Liver (tissue), 3 donors: ENCODE data around the gene ANKRD23.

Source experiments
- HNF4A ChIP-seq, 2 donors: conservative IDR thresholded peaks; 2 replicates each; pipeline ENCODE4 v1.6.1; 2016; ENCODE audit warnings: antibody characterized with exemption in 2 of 2, mild to moderate bottlenecking in 2 of 2
- HNF4G ChIP-seq: IDR thresholded peaks from 2 replicates; pipeline ENCODE4 v1.6.1; 2016; ENCODE audit warnings: antibody characterized with exemption
- SP1 ChIP-seq: IDR thresholded peaks from 2 replicates; pipeline ENCODE4 v1.6.1; 2018; ENCODE audit warnings: antibody characterized with exemption, mild to moderate bottlenecking
- TAF1 ChIP-seq: conservative IDR thresholded peaks from 2 replicates; pipeline ENCODE4 v1.6.1; 2016; ENCODE audit warnings: antibody characterized with exemption, mild to moderate bottlenecking
- YY1 ChIP-seq: IDR thresholded peaks from 2 replicates; pipeline ENCODE4 v1.6.1; 2016; ENCODE audit warnings: antibody characterized with exemption, mild to moderate bottlenecking
- TF ChIP-seq, protein P1 (sequence below): fragments of 150-350 bp; IDR thresholded peaks from 2 replicates; pipeline ENCODE4 v1.5.1; 2017; ENCODE audit warnings: improper control_type of control experiment, low read depth, low read length; ENCODE audit not compliant: missing input control
- TF ChIP-seq, protein P2 (sequence below): IDR thresholded peaks from 2 replicates; pipeline ENCODE4 v1.6.1; 2016; ENCODE audit warnings: antibody characterized with exemption
- TF ChIP-seq, protein P3 (sequence below): IDR thresholded peaks from 2 replicates; pipeline ENCODE4 v1.6.1; 2016; ENCODE audit warnings: antibody characterized with exemption, mild to moderate bottlenecking
- donor health status: healthy.
- donor health status: healthy.

DNA sequence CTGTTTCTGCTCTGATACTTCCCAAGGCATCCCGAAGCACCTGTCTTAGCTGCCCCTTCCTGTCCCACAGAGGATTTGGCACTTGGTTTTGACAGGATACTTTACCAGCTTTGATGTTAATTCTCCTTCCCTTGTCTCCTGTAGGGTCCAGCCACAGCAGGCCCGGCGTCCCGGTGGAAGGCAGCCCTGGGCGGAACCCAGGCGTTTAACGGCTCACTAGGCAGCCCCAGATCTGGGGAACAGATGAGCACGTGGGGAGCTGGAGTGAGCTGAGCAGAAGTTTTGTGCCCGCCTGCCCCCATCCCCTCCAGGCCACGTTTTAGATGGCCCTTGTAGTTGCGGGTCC, 11.4 kb downstream of the ANKRD23 start:
- TF ChIP-seq, protein P1, sequence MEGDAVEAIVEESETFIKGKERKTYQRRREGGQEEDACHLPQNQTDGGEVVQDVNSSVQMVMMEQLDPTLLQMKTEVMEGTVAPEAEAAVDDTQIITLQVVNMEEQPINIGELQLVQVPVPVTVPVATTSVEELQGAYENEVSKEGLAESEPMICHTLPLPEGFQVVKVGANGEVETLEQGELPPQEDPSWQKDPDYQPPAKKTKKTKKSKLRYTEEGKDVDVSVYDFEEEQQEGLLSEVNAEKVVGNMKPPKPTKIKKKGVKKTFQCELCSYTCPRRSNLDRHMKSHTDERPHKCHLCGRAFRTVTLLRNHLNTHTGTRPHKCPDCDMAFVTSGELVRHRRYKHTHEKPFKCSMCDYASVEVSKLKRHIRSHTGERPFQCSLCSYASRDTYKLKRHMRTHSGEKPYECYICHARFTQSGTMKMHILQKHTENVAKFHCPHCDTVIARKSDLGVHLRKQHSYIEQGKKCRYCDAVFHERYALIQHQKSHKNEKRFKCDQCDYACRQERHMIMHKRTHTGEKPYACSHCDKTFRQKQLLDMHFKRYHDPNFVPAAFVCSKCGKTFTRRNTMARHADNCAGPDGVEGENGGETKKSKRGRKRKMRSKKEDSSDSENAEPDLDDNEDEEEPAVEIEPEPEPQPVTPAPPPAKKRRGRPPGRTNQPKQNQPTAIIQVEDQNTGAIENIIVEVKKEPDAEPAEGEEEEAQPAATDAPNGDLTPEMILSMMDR = no peak
- TF ChIP-seq, protein P2, sequence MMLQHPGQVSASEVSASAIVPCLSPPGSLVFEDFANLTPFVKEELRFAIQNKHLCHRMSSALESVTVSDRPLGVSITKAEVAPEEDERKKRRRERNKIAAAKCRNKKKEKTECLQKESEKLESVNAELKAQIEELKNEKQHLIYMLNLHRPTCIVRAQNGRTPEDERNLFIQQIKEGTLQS = no peak
- TF ChIP-seq HNF4A (conservative IDR thresholded peaks at IDR 0.05) = no peak
- no peak for TF ChIP-seq SP1
- no peak for TF ChIP-seq HNF4G
- TF ChIP-seq, protein P3, sequence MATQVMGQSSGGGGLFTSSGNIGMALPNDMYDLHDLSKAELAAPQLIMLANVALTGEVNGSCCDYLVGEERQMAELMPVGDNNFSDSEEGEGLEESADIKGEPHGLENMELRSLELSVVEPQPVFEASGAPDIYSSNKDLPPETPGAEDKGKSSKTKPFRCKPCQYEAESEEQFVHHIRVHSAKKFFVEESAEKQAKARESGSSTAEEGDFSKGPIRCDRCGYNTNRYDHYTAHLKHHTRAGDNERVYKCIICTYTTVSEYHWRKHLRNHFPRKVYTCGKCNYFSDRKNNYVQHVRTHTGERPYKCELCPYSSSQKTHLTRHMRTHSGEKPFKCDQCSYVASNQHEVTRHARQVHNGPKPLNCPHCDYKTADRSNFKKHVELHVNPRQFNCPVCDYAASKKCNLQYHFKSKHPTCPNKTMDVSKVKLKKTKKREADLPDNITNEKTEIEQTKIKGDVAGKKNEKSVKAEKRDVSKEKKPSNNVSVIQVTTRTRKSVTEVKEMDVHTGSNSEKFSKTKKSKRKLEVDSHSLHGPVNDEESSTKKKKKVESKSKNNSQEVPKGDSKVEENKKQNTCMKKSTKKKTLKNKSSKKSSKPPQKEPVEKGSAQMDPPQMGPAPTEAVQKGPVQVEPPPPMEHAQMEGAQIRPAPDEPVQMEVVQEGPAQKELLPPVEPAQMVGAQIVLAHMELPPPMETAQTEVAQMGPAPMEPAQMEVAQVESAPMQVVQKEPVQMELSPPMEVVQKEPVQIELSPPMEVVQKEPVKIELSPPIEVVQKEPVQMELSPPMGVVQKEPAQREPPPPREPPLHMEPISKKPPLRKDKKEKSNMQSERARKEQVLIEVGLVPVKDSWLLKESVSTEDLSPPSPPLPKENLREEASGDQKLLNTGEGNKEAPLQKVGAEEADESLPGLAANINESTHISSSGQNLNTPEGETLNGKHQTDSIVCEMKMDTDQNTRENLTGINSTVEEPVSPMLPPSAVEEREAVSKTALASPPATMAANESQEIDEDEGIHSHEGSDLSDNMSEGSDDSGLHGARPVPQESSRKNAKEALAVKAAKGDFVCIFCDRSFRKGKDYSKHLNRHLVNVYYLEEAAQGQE = no peak
- TF ChIP-seq YY1 = no peak
- no peak for TF ChIP-seq TAF1
